NCI-H187 (cell line): ENCODE results near the gene C1QTNF12.

ENCODE experiments used
- DNase-seq, 2 experiments: peaks; one replicate each; lab custom pipeline; 2025; lab: John Stamatoyannopoulos, UW

C1QTNF12 gene

DNA sequence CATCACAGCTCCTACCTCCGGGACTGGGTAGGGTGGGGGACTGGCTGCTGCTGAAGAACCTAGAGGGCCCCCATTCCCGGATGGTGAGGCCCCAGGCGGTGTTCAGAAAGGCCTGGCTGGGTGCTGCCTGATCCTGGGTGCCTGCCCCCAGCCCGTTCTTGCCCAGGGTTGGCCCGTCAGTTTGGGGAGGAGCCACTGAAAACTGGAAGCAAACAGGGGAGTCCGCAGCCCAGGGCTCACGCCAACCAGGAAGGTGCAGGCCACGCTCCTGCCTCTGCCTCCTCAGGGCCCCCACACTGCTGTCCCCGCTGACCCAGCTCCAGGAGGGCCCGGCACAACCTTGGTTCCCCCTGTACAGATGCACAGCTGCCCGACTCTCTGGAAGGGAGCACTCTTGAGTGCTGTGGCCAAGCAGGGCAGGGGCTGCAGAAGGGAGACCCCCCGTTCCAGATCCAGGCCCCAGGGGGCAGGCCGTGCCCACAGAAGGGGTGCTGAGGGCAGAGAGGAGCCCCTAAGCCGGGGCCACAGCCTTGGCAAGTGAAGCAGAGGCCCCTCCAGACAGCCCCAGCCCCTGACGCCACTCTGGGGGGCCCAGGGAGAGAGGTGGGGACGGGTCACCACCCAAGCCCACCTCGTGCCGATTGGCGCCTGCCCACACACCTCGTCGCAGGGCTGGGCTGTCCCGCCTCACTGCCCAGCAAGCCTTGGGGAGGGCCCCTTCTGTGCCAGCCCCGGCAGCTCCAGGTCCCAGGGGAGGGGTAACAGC lies 5.5 kb downstream of the C1QTNF12 start:
- no peak for DNase-seq

DNA sequence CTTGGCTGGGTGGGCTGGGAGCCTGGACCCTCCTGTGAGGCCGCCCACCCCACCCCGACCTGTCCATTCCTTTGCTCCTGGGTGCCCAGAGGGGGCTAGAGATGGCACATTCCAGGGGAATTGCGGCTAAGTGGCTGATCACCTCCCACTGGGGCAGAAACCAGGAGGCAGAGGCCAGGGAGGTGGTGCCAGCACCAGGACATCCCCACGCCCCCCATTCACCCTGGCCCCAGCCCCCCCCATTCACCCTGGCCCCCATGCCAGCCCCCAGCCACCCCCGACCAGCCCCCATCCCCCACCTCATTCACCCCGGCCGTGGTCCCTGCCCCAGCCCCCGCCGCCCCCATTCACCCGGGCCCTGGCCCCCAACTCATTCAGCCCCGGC lies 6.2 kb downstream of the C1QTNF12 start:
- no peak for DNase-seq

DNA sequence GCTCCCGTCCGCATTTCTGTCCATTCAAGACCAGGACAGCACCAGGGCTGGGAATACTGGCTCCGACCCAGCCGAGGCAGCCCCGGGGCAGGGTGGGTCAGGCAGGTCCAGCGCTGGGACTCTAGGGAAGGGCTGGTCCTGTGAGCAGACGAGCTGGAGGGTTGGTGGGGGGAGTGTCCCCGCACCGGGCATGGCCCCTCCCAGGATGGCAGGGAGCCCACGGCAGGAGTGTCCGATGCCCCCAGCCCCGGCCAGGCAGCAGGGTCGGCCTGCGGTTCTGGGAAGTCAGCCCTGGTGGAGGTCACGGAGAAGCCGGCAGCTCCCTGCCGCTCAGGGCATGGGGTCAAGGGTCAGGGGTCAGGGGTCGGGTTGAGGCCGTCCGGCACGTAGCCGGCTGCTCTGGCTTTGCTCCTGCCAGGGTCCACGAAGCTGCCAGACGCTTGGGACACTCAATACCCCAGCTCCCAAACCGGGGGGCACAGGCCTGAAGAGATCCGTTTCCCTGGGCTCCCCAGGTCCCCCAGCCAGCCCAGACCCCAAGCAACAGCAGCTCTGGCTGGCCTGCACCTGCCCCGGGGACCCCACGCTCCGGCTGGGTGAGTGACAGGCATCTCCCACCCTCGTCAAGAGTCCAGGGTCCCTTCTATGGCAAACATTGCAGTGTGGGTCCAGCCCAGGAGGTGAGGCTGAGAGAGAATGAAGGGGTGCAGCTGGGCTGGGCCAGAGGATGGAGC lies 6.7 kb downstream of the C1QTNF12 start:
- DNase-seq, result no peak

DNA sequence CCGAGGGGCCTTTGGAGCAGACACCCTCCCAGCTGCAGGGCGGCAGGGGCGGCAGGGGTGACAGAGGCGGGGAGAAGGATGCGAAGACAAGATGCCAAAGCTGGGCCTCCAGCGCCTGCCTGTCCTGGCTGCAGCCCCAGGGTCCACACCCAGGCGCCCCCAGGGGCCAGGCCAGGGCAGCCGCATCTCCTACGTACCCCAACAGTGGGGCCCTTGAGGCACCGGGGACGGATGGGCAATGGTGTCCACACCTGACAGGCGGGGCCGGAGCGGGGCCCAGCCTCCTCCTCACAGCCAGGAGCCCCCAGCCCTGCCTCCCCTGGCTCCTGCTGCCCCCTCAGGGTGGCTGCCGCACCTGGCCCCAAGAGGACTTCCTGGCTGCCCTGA lies 7.3 kb downstream of the C1QTNF12 start:
- DNase-seq, result no peak

DNA sequence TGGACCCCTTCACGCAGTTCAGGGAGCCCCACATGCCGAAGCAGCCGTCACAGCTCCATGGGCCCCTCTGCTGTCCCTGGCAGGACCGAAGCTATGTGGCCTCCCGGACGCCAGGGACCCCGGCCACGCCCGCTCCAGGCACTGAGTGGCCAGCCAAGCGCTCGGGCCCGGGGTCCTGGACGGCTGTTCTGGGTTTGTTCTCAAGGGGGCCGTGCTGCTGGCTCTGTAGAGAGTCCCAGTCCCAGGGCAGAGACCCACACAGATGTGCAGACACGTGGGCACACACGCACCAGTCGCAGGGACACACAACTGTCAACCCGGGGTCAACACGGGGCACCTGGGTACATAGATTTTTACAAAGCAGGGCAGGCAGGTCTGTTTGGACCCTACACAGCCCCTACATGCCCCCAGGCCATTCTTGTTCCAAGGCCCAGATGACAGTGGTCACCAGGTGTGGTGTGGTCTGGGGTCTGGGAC lies 7.8 kb downstream of the C1QTNF12 start:
- no peak for DNase-seq

GRCh38 chr1:1237874-1238701 lies 8.4 kb downstream of the C1QTNF12 start:
- no peak for DNase-seq

GRCh38 chr1:1236945-1237873 lies 9.3 kb downstream of the C1QTNF12 start:
- no peak for DNase-seq

DNA sequence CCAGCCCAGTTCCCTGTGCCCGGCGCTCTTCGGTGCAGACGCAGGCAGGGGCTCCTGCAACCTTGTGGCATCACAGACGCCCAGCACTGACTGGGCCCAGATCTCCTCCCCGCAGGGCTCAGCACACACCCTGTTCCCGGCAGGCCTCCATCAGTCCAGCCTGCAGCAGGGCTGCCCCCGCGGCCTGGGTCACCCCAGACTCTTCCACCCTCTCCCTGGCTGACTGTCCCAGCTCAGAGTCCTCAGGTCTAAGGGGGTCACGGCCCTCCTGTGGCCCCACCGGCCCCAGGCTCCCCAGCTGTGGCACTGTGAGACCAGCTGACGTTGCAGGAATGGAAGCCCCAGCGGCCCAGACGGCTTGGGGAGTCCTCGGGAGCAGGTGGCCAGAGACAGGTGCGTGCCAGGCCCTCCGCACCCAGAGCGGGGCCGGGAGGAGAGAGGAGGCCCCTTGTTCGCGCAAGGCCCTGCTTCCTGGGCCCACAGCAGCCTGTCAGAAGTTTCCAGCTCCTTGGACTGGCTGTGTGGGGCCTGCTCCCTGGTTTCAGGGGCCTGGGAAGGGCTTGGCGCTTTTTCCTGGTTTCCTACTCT lies 10.3 kb downstream of the C1QTNF12 start:
- no peak for DNase-seq

DNA sequence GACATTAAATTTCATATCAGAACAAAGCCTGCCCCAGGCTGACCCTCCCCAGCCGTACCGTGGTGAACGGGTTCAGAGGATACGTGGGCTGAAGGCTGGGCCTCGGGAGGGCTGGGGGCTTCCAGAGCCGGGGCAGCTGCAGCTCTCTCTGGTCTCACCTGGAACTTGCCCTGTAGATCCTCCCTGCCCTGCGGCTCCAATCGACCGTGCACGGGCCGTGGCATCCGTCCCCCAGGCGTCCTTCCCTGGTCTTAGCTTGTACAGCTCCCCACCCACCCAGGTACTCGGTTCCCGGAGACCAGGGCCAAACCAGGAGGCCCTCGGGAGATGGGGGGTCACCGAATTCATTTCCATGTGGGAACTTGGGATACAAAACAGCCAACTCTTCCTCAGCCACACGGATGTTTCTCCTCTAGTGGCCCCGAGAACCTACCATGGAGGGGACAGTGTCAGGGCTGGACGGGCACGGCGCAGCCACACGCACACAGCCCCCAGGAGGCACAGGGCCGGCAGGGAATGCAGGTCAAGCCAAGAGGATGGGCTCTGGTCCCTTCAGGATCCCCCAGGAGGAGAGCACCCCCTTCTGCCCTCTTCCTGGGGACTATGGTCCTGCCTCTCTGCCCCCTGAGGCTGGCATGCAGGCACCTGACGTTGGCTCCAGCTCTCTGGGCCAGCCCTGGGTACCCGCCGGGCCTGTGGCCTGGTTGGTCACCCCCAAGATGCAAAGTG lies 11.3 kb downstream of the C1QTNF12 start:
- DNase-seq, result no peak

DNA sequence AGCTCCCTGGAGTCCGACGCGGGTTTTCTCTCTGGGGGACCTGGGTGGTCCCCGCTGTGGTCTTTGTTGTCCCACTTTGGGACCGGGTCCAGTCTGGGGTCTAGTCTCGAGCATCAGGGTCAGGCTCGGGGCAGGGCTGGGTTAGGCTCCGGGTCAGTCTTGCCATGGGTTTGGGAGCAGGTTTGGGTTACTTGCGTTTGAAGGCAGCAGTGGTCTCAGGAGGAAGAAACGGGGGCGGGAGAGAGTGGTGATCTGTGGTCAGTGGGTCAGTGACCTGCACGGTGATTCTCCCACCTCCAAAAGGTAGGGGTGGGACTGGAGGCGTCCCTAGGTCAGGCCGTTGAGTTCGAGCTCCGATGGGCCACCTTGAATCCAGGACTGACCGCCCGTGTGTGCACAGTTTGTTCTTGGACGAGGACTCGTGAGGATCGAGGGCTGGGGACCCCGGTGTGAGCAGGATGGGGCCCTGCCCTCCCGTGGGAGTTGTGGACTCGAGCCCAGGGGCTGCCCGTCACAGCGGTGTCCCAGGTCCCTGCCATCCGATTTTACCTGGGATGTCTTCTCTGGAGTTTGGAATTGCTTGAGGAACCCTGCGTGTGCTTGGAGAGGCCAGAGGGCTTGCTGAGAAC lies 12.2 kb downstream of the C1QTNF12 start:
- DNase-seq, result no peak

- DNase-seq, result no peak
Observed at GRCh38 chr1:1233567-1233892, 13.0 kb downstream of the C1QTNF12 start.

DNA sequence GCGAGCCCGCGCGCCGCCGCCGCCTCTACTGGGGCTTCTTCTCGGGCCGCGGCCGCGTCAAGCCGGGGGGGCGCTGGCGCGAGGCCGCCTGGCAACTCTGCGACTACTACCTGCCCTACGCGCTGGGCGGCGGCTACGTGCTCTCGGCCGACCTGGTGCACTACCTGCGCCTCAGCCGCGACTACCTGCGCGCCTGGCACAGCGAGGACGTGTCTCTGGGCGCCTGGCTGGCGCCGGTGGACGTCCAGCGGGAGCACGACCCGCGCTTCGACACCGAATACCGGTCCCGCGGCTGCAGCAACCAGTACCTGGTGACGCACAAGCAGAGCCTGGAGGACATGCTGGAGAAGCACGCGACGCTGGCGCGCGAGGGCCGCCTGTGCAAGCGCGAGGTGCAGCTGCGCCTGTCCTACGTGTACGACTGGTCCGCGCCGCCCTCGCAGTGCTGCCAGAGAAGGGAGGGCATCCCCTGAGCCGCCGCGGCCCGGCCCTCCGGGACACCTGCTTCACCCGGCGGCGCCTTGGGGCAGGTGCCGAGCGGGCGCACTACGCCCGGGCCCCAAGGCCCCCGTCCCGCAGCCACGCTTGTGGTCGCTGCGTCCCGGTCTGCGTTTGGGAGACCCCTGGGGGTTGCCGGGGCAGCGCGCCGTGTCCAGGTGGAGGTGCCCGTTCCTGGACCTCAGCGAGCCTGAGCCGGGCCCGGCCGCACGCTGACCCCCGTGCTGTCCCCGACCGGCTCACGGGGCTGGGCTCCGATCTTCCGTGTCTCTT lies 13.5 kb downstream of the C1QTNF12 start:
- DNase-seq, result no peak

DNA sequence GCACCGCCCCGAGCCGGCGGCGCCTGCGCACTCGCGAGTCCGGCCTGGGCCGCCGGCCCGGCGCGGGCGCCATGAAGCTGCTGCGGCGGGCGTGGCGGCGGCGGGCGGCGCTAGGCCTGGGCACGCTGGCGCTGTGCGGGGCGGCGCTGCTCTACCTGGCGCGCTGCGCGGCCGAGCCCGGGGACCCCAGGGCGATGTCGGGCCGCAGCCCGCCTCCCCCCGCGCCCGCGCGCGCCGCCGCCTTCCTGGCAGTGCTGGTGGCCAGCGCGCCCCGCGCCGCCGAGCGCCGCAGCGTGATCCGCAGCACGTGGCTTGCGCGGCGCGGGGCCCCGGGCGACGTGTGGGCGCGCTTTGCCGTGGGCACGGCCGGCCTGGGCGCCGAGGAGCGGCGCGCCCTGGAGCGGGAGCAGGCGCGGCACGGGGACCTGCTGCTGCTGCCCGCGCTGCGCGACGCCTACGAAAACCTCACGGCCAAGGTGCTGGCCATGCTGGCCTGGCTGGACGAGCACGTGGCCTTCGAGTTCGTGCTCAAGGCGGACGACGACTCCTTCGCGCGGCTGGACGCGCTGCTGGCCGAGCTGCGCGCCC lies 14.2 kb downstream of the C1QTNF12 start, which contains the start of gene B3GALT6:
TSS of gene B3GALT6 (plus strand) at position 30 of the 588 bp plus-strand sequence. CDS start at position 72, 42 bp downstream.
- no peak for DNase-seq

DNA sequence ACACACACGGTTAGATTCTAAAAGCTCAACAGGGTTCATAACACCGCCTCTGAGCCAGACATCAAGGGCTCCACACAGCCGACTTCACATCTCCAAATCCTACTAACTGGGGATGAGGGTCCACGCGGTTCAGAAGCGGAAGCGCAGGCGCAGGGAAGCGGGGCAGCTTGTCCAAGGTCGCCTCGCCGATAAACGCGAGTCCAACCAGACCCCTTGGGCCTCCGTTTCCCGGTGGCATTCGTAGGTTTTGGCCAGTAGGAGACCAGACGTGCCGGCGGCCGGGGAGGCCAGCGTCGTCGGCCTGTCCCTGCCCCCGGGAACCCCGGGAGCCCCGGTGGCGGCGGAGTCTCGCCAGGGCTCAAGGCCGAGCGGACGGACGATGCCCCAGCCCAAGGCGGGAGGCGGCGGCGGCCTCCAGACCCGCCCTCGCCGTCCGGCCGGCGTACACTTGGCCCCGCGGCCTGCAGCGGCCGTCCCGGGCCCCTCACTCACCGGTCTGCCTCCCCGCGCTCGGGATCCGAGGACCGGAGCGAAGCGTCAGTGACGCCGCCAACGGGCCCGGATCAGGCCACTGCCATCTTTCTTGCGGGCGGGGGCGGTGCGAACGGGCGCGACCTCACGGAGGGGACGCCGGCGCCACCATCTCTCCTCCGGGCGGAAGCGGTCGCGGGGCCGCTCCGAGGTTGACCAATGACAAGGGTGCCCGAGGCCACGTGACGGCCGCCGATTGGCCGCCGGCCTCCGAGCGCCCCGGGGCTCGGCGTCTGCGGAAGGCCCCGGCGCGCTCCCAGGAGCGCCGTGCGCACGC lies 14.9 kb downstream of the C1QTNF12 start, which contains the start of gene SDF4:
TSS of gene SDF4 (minus strand) at position 602 of the 808 bp plus-strand sequence. CDS start 3,229 bp downstream, outside the sequence.
- peak; percentile 88 to 97 for DNase-seq

- no peak for DNase-seq
Observed at GRCh38 chr1:1230656-1231399, 15.7 kb downstream of the C1QTNF12 start.

- DNase-seq, result no peak
Observed at GRCh38 chr1:1229770-1230169, 16.8 kb downstream of the C1QTNF12 start.
